ENCODE data around the gene CRNKL1. TPM values are rescaled to one million over a fixed set of nuclear protein-coding genes. Genes with fewer than 3 reads are reported as not detected.

The CRNKL1 gene
- polyA plus RNA-seq (2014; cell fraction: cytosol; rRNA removed) = 35.6 and 37.3 TPM in 2 replicates
- polyA plus RNA-seq (2014; cell fraction: nucleus; rRNA removed) = 18.2 and 19.3 TPM in 2 replicates

GRCh38 chr20:20052074-20052970, at the start of gene CRNKL1, which contains the start of gene CFAP61:
Gene CRNKL1 (minus strand): TSS chr20:20052466. CDS start chr20:20052342, 124 bp downstream.
Gene CFAP61 (plus strand): TSS chr20:20052532. CDS start chr20:20056654, 4,122 bp downstream.
- peak; percentile 96 for DNase-seq (ENCODE audit: low spot score)

GRCh38 chr20:20100881-20101280, 48.6 kb upstream of the CRNKL1 start:
- DNase-seq (ENCODE audit: low spot score) = no peak

GRCh38 chr20:20096421-20096820, 44.2 kb upstream of the CRNKL1 start:
- DNase-seq (ENCODE audit: low spot score) = no peak

GRCh38 chr20:20095114-20095872, 43.0 kb upstream of the CRNKL1 start:
- DNase-seq (ENCODE audit: low spot score) = no peak

GRCh38 chr20:20094410-20094809, 42.1 kb upstream of the CRNKL1 start:
- no peak for DNase-seq (ENCODE audit: low spot score)

- no peak for DNase-seq (ENCODE audit: low spot score)
Observed at GRCh38 chr20:20092827-20093226, 40.6 kb upstream of the CRNKL1 start.

- no peak for DNase-seq (ENCODE audit: low spot score)
Observed at GRCh38 chr20:20089939-20090338, 37.7 kb upstream of the CRNKL1 start.

GRCh38 chr20:20089018-20089417, 36.8 kb upstream of the CRNKL1 start:
- no peak for DNase-seq (ENCODE audit: low spot score)

- DNase-seq (ENCODE audit: low spot score) = no peak
Observed at GRCh38 chr20:20085812-20086211, 33.5 kb upstream of the CRNKL1 start.

GRCh38 chr20:20085071-20085470, 32.8 kb upstream of the CRNKL1 start:
- DNase-seq (ENCODE audit: low spot score) = peak; percentile 37

GRCh38 chr20:20084296-20084752, 32.1 kb upstream of the CRNKL1 start:
- DNase-seq (ENCODE audit: low spot score) = peak; percentile 49

- peak; percentile 60 for DNase-seq (ENCODE audit: low spot score)
Observed at GRCh38 chr20:20083807-20084206, 31.5 kb upstream of the CRNKL1 start.

- DNase-seq (ENCODE audit: low spot score) = no peak
Observed at GRCh38 chr20:20079102-20079784, 27.0 kb upstream of the CRNKL1 start.

- DNase-seq (ENCODE audit: low spot score) = no peak
Observed at GRCh38 chr20:20078041-20078440, 25.8 kb upstream of the CRNKL1 start.

GRCh38 chr20:20076297-20077065, 24.2 kb upstream of the CRNKL1 start:
- DNase-seq (ENCODE audit: low spot score) = no peak

GRCh38 chr20:20075032-20075431, 22.8 kb upstream of the CRNKL1 start:
- DNase-seq (ENCODE audit: low spot score) = no peak

- no peak for DNase-seq (ENCODE audit: low spot score)
Observed at GRCh38 chr20:20073801-20074371, 21.6 kb upstream of the CRNKL1 start.

- no peak for DNase-seq (ENCODE audit: low spot score)
Observed at GRCh38 chr20:20070871-20071726, 18.8 kb upstream of the CRNKL1 start.

- no peak for DNase-seq (ENCODE audit: low spot score)
Observed at GRCh38 chr20:20065361-20065760, 13.1 kb upstream of the CRNKL1 start.
